HEK293 (cell line): Measurements from ENCODE around the gene COL8A1.

Experiments used
- CTCF ChIA-PET: fragments of 350-600 bp; formaldehyde crosslinking; extraction: SDS; loops from one replicate; lab custom pipeline; 2021; ENCODE audit warnings: antibody characterized with exemption; lab: Yijun Ruan, JAX
- POLR2A ChIA-PET: fragments of 300-600 bp; formaldehyde crosslinking; extraction: SDS; loops from one replicate; lab custom pipeline; 2020; ENCODE audit warnings: antibody characterized with exemption, inconsistent platforms; lab: Yijun Ruan, JAX
- H3K27ac ChIP-seq: fragments of 200-500 bp; sonication (Bioruptor generic); 2 replicates; pipeline ENCODE4 v1.5.1; 2014; ENCODE audit warnings: low read depth, low read length, control low read depth, inconsistent platforms; ENCODE audit errors: extremely low read depth
- H3K36me3 ChIP-seq, 2 experiments: fragments of 200-500 bp in 1 of 2; sonication (Bioruptor generic) in 1 of 2; 1 replicate in 1 of 2; 2 replicates in 1 of 2; pipeline ENCODE4 v1.5.1; 2014 to 2017; ENCODE audit warnings: inconsistent platforms in 2 of 2, low read length in 2 of 2; ENCODE audit not compliant: control insufficient read depth in 2 of 2, insufficient read depth in 1 of 2
- H3K4me1 ChIP-seq: fragments of 200-500 bp; sonication (Bioruptor generic); 2 replicates; pipeline ENCODE4 v1.5.1; 2014; ENCODE audit warnings: mild to moderate bottlenecking, low read length, inconsistent platforms; ENCODE audit not compliant: control insufficient read depth, insufficient read depth
- H3K4me3 ChIP-seq: 2 replicates; pipeline ENCODE4 v1.5.1; 2011; ENCODE audit warnings: low read depth, mild to moderate bottlenecking, control low read depth, low read length, moderate library complexity
- H3K9me3 ChIP-seq: fragments of 200-500 bp; sonication (Bioruptor generic); 2 replicates; pipeline ENCODE4 v1.5.1; 2014; ENCODE audit warnings: low read depth, low read length, inconsistent platforms; ENCODE audit not compliant: control insufficient read depth, insufficient read depth
- MEIS1 ChIP-seq: sonication (generic); formaldehyde crosslinking; IDR thresholded peaks from 2 replicates; pipeline ENCODE4 v1.8.1; 2022; ENCODE audit warnings: missing genetic modification reagents, mild to moderate bottlenecking, borderline replicate concordance
- ZFP3 ChIP-seq: fragments of 450-650 bp; formaldehyde crosslinking; IDR thresholded peaks from 2 replicates; pipeline ENCODE4 v1.5.1; 2016; ENCODE audit warnings: low read depth, missing biosample characterization, missing genetic modification characterization
- ZFP37 ChIP-seq: fragments of 450-650 bp; formaldehyde crosslinking; IDR thresholded peaks from 2 replicates; pipeline ENCODE4 v1.5.1; 2016; ENCODE audit warnings: missing biosample characterization, missing genetic modification characterization
- ZNF132 ChIP-seq: fragments of 450-650 bp; formaldehyde crosslinking; IDR thresholded peaks from 2 replicates; pipeline ENCODE4 v1.5.1; 2017; ENCODE audit warnings: missing biosample characterization, missing genetic modification characterization, borderline replicate concordance
- ZNF350 ChIP-seq: fragments of 450-650 bp; formaldehyde crosslinking; IDR thresholded peaks from 2 replicates; pipeline ENCODE4 v1.5.0; 2017; ENCODE audit warnings: missing biosample characterization, mild to moderate bottlenecking, missing genetic modification characterization
- ZNF404 ChIP-seq: fragments of 450-650 bp; formaldehyde crosslinking; IDR thresholded peaks from 2 replicates; pipeline ENCODE4 v1.5.1; 2017; ENCODE audit warnings: missing biosample characterization, missing genetic modification characterization
- TF ChIP-seq, protein P1 (sequence below): fragments of 450-650 bp; formaldehyde crosslinking; IDR thresholded peaks from 2 replicates; pipeline ENCODE4 v1.5.1; 2016; ENCODE audit warnings: missing biosample characterization, missing genetic modification characterization, borderline replicate concordance
- TF ChIP-seq, protein P2 (sequence below): fragments of 450-650 bp; formaldehyde crosslinking; IDR thresholded peaks from 2 replicates; pipeline ENCODE4 v1.5.1; 2016; ENCODE audit warnings: missing biosample characterization, missing genetic modification characterization
- TF ChIP-seq, protein P3 (sequence below): fragments of 450-650 bp; formaldehyde crosslinking; conservative IDR thresholded peaks from 2 replicates; pipeline ENCODE4 v1.5.1; 2016; ENCODE audit warnings: low read depth, missing biosample characterization, missing genetic modification characterization
- TF ChIP-seq, protein P4 (sequence below): fragments of 450-650 bp; formaldehyde crosslinking; IDR thresholded peaks from 2 replicates; pipeline ENCODE4 v1.5.1; 2016; ENCODE audit warnings: missing biosample characterization, missing genetic modification characterization
- TF ChIP-seq, protein P5 (sequence below): fragments of 450-650 bp; formaldehyde crosslinking; IDR thresholded peaks from 2 replicates; pipeline ENCODE4 v1.5.1; 2016; ENCODE audit warnings: missing biosample characterization, missing genetic modification characterization

The COL8A1 gene

DNA sequence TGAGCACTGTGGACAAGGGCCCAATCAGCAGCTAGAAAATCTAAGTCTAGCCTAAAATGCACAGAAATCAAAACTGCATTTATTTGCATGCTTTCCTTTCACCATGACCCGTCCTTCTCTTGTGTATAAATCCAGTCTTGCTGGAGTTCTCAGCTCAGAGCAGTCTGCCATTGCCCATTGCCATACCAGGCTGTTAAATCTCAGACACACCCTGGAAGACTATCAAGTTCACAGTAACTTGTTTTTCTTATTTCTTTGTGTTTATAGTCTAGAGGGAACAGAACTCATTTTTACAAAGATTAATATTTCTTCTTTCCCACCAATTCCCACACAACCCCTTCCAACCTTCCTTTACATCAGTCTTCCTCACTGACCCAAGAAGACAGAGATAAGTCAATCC is 85.9 kb downstream of the COL8A1 start (continued):
- TF ChIP-seq, protein P1, sequence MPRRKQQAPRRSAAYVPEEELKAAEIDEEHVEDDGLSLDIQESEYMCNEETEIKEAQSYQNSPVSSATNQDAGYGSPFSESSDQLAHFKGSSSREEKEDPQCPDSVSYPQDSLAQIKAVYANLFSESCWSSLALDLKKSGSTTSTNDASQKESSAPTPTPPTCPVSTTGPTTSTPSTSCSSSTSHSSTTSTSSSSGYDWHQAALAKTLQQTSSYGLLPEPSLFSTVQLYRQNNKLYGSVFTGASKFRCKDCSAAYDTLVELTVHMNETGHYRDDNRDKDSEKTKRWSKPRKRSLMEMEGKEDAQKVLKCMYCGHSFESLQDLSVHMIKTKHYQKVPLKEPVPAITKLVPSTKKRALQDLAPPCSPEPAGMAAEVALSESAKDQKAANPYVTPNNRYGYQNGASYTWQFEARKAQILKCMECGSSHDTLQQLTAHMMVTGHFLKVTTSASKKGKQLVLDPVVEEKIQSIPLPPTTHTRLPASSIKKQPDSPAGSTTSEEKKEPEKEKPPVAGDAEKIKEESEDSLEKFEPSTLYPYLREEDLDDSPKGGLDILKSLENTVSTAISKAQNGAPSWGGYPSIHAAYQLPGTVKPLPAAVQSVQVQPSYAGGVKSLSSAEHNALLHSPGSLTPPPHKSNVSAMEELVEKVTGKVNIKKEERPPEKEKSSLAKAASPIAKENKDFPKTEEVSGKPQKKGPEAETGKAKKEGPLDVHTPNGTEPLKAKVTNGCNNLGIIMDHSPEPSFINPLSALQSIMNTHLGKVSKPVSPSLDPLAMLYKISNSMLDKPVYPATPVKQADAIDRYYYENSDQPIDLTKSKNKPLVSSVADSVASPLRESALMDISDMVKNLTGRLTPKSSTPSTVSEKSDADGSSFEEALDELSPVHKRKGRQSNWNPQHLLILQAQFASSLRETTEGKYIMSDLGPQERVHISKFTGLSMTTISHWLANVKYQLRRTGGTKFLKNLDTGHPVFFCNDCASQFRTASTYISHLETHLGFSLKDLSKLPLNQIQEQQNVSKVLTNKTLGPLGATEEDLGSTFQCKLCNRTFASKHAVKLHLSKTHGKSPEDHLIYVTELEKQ (tag by site-specific recombination) = no peak
- TF ChIP-seq ZFP3 (tag by site-specific recombination) (no peak), ZNF132 (tag by site-specific recombination) (no peak), ZNF350 (tag by site-specific recombination) (no peak)
- TF ChIP-seq, protein P2, sequence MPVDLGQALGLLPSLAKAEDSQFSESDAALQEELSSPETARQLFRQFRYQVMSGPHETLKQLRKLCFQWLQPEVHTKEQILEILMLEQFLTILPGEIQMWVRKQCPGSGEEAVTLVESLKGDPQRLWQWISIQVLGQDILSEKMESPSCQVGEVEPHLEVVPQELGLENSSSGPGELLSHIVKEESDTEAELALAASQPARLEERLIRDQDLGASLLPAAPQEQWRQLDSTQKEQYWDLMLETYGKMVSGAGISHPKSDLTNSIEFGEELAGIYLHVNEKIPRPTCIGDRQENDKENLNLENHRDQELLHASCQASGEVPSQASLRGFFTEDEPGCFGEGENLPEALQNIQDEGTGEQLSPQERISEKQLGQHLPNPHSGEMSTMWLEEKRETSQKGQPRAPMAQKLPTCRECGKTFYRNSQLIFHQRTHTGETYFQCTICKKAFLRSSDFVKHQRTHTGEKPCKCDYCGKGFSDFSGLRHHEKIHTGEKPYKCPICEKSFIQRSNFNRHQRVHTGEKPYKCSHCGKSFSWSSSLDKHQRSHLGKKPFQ = no peak
- TF ChIP-seq, protein P3, sequence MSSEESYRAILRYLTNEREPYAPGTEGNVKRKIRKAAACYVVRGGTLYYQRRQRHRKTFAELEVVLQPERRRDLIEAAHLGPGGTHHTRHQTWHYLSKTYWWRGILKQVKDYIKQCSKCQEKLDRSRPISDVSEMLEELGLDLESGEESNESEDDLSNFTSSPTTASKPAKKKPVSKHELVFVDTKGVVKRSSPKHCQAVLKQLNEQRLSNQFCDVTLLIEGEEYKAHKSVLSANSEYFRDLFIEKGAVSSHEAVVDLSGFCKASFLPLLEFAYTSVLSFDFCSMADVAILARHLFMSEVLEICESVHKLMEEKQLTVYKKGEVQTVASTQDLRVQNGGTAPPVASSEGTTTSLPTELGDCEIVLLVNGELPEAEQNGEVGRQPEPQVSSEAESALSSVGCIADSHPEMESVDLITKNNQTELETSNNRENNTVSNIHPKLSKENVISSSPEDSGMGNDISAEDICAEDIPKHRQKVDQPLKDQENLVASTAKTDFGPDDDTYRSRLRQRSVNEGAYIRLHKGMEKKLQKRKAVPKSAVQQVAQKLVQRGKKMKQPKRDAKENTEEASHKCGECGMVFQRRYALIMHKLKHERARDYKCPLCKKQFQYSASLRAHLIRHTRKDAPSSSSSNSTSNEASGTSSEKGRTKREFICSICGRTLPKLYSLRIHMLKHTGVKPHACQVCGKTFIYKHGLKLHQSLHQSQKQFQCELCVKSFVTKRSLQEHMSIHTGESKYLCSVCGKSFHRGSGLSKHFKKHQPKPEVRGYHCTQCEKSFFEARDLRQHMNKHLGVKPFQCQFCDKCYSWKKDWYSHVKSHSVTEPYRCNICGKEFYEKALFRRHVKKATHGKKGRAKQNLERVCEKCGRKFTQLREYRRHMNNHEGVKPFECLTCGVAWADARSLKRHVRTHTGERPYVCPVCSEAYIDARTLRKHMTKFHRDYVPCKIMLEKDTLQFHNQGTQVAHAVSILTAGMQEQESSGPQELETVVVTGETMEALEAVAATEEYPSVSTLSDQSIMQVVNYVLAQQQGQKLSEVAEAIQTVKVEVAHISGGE (tag by site-specific recombination) = no peak
- TF ChIP-seq, all 188 proteins: peak for 0

DNA sequence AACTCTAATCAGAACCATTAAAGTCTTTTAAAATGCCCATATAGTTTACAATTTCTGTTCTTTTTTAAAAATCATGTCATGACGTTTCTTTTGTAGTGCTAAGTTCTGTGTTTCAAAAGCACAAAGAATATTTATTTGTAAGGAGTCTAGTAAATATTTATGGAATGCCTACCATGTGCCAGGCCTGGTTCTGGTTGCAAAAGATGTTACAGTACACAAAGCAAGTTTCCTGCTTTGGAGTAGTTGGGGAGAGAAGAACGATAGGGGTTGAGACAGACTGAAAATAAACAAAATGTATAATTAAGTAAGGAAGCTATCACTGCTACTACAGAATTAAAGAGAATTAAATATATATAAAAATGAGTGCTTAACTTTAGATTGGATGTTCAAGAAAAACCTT is 92.5 kb downstream of the COL8A1 start:
- ChIA-PET POLR2A (no interaction called here), CTCF (interaction anchor here (0.6 kb wide), 1 partner anchor 436 kb away, joined by 4 read pairs; no protein-coding TSS in a partner anchor)

More for the DNA sequence above, 92.5 kb downstream of the COL8A1 start:
- Histone ChIP-seq H3K9me3 (no peaks in the 10 kb centered on the region), H3K4me3 (no peak overlapping the region), H3K27ac (no peak overlapping the region), H3K36me3 (no peaks in the 10 kb centered on the region), H3K4me1 (no peaks in the 10 kb centered on the region)
- TF ChIP-seq, protein P4, sequence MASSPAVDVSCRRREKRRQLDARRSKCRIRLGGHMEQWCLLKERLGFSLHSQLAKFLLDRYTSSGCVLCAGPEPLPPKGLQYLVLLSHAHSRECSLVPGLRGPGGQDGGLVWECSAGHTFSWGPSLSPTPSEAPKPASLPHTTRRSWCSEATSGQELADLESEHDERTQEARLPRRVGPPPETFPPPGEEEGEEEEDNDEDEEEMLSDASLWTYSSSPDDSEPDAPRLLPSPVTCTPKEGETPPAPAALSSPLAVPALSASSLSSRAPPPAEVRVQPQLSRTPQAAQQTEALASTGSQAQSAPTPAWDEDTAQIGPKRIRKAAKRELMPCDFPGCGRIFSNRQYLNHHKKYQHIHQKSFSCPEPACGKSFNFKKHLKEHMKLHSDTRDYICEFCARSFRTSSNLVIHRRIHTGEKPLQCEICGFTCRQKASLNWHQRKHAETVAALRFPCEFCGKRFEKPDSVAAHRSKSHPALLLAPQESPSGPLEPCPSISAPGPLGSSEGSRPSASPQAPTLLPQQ (tag by site-specific recombination) = no peak
- TF ChIP-seq MEIS1 (CRISPR knock-in tag) = no peak
- TF ChIP-seq, protein P5, sequence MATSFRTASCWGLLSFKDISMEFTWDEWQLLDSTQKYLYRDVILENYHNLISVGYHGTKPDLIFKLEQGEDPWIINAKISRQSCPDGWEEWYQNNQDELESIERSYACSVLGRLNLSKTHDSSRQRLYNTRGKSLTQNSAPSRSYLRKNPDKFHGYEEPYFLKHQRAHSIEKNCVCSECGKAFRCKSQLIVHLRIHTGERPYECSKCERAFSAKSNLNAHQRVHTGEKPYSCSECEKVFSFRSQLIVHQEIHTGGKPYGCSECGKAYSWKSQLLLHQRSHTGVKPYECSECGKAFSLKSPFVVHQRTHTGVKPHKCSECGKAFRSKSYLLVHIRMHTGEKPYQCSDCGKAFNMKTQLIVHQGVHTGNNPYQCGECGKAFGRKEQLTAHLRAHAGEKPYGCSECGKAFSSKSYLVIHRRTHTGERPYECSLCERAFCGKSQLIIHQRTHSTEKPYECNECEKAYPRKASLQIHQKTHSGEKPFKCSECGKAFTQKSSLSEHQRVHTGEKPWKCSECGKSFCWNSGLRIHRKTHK = no peak
- no peak for TF ChIP-seq ZNF404
- TF ChIP-seq, protein P1 (tag by site-specific recombination) = no peak
- no peak for TF ChIP-seq ZFP37 (tag by site-specific recombination)
